HPDE6-E6E7 (cell line): ENCODE results near the gene LY6G6C.
A peak's percentile ranks its signal among the peaks of the same experiment; 100 is the strongest.

Source experiments
- DNase-seq: peaks from one replicate; pipeline ENCODE4 v3.0.0; 2011; ENCODE audit warnings: missing footprints; ENCODE audit errors: extremely low spot score

LY6G6C gene

GRCh38 chr6:31680226-31681134 lies 41.1 kb downstream of the LY6G6C start, which contains the start of gene LY6G5C:
Gene LY6G5C (minus strand): TSS chr6:31681067. CDS start chr6:31680373, 694 bp downstream.
- peak; percentile 69 for DNase-seq

DNA sequence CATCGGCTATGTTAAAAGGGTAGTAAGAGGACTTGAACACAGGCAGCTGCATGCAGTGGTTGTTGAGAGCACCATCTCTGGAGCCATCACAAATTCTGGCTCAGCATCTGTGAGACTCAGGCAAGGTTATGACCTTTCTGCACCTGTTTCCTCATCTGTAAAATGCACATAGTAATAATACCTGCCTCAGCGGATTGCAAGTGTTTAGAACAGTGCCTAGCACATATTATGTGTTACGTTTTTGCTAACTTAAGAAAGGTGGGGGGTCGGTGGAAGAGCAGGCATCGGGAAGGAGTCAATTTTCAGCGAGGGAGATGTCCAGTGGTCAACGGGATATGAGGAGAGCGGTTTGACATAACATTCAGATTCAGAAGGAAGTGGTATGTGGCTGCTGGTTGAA lies 43.6 kb downstream of the LY6G6C start:
- no peak for DNase-seq

- no peak for DNase-seq
These were observed 44.6 kb downstream of the LY6G6C start for GRCh38 chr6:31676904-31677303.

GRCh38 chr6:31676322-31676903 lies 45.1 kb downstream of the LY6G6C start:
- DNase-seq = no peak

DNA sequence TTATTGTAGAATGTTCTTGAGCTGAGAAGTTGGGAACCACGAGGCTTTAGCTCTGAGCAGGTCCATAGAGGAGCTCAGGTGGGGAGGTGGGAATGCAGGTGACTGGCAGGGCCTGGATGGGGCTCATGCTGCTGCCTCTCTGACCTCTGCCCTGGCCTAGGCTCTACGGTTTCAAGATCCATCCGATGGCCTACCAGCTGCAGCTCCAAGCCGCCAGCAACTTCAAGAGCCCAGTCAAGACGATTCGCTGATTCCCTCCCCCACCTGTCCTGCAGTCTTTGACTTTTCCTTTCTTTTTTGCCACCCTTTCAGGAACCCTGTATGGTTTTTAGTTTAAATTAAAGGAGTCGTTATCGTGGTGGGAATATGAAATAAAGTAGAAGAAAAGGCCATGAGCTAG lies 51.9 kb downstream of the LY6G6C start, which contains the start of gene LY6G5B:
Gene LY6G5B (plus strand): TSS at position 301 of the 400 bp plus-strand sequence. CDS start 975 bp downstream, outside the sequence.
- no peak for DNase-seq
